CD14-positive monocyte (primary cell): Measurements from ENCODE around the gene CNNM3. TPM values are rescaled to one million over a fixed set of nuclear protein-coding genes. Genes with fewer than 3 reads are reported as not detected.

Experiments used
- DNase-seq, 3 donors: peaks; one replicate each; pipeline ENCODE4 v3.0.0-alpha.2; 2011 to 2022
- H2AFZ ChIP-seq: 2 replicates; pipeline ENCODE4 v1.6.0; 2012; ENCODE audit warnings: mild to moderate bottlenecking, low read depth, low read length, inconsistent platforms; ENCODE audit not compliant: insufficient read depth, poor library complexity, severe bottlenecking
- H3K27ac ChIP-seq, 2 donors: 1 replicate in 1 of 2; 2 replicates in 1 of 2; pipeline ENCODE4 v1.5.1; 2012 to 2013; ENCODE audit warnings: low read length in 2 of 2, control low read depth in 1 of 2, inconsistent platforms in 1 of 2, low read depth in 1 of 2, mild to moderate bottlenecking in 1 of 2
- H3K27me3 ChIP-seq, 2 donors: one replicate each; pipeline versions ENCODE4 v1.6.0 to v1.6.1; 2011 to 2013; ENCODE audit warnings: low read length in 2 of 2; ENCODE audit not compliant: control insufficient read depth in 2 of 2, insufficient read depth in 2 of 2
- H3K36me3 ChIP-seq, 2 donors: replicated peaks in 1 of 2; 1 replicate in 1 of 2; 2 replicates in 1 of 2; pipeline versions ENCODE4 v1.5.1 to v1.6.1; 2012 to 2013; ENCODE audit warnings: low read length in 2 of 2, control low read depth in 1 of 2, inconsistent platforms in 1 of 2, mild to moderate bottlenecking in 1 of 2; ENCODE audit not compliant: insufficient read depth in 2 of 2, control insufficient read depth in 1 of 2
- H3K4me1 ChIP-seq, 2 donors: 1 replicate in 1 of 2; 2 replicates in 1 of 2; pipeline versions ENCODE4 v1.5.1 to v1.6.1; 2012 to 2013; ENCODE audit warnings: low read length in 2 of 2, control low read depth in 1 of 2, inconsistent platforms in 1 of 2, mild to moderate bottlenecking in 1 of 2, moderate library complexity in 1 of 2; ENCODE audit not compliant: insufficient read depth in 2 of 2, control insufficient read depth in 1 of 2
- H3K4me2 ChIP-seq: replicated peaks from 2 replicates; pipeline ENCODE3; 2012; ENCODE audit warnings: low read length, moderate library complexity, mild to moderate bottlenecking; ENCODE audit not compliant: poor library complexity, severe bottlenecking; ENCODE audit errors: extremely low read depth
- H3K4me3 ChIP-seq, 3 experiments: fragments of 200-600 bp in 1 of 3; sonication (generic) in 1 of 3; replicated peaks in 1 of 3; 1 replicate in 2 of 3; 2 replicates in 1 of 3; pipeline ENCODE4 v1.5.1; 2011 to 2013; ENCODE audit warnings: low read length in 3 of 3, mild to moderate bottlenecking in 3 of 3, control low read depth in 2 of 3, low read depth in 2 of 3, inconsistent platforms in 1 of 3, moderate library complexity in 1 of 3
- H3K79me2 ChIP-seq: 2 replicates; pipeline ENCODE4 v1.6.0; 2012; ENCODE audit warnings: mild to moderate bottlenecking, control low read depth, inconsistent platforms, low read length, moderate library complexity; ENCODE audit not compliant: insufficient read depth
- H3K9ac ChIP-seq: 2 replicates; pipeline ENCODE4 v1.6.0; 2017; ENCODE audit warnings: low read length, mild to moderate bottlenecking; ENCODE audit not compliant: insufficient read depth, poor library complexity, severe bottlenecking
- H3K9me3 ChIP-seq, 2 donors: replicated peaks in 1 of 2; 1 replicate in 1 of 2; 2 replicates in 1 of 2; pipeline versions ENCODE4 v1.5.1 to v1.6.1; 2012 to 2013; ENCODE audit warnings: low read length in 2 of 2, control low read depth in 1 of 2; ENCODE audit not compliant: control insufficient read depth in 1 of 2, insufficient read depth in 1 of 2
- H4K20me1 ChIP-seq: 2 replicates; pipeline ENCODE4 v1.6.0; 2012; ENCODE audit warnings: mild to moderate bottlenecking, low read length, control low read depth, moderate library complexity; ENCODE audit not compliant: insufficient read depth
- H3K27ac Mint-ChIP-seq, 7 donors: one replicate each; pipeline ENCODE4 v1.8.0; 2020; ENCODE audit warnings: mild to moderate bottlenecking in 7 of 7, mixed read lengths in 7 of 7, moderate library complexity in 6 of 7, inconsistent platforms in 2 of 7
- H3K27me3 Mint-ChIP-seq, 3 donors: one replicate each; pipeline ENCODE4 v1.8.0; 2021 to 2022; ENCODE audit warnings: low read depth in 3 of 3, mild to moderate bottlenecking in 3 of 3, mixed read lengths in 3 of 3, moderate library complexity in 3 of 3, inconsistent platforms in 1 of 3
- H3K36me3 Mint-ChIP-seq, 2 donors: one replicate each; pipeline ENCODE4 v1.8.0; 2020; ENCODE audit warnings: mixed read lengths in 2 of 2, inconsistent platforms in 1 of 2, mild to moderate bottlenecking in 1 of 2
- H3K4me1 Mint-ChIP-seq: one replicate; pipeline ENCODE4 v1.8.0; 2020; ENCODE audit warnings: mild to moderate bottlenecking, mixed read lengths
- H3K4me3 Mint-ChIP-seq, 2 donors: one replicate each; pipeline ENCODE4 v1.8.0; 2020; ENCODE audit warnings: mild to moderate bottlenecking in 2 of 2, mixed read lengths in 2 of 2, moderate library complexity in 1 of 2
- H3K9me3 Mint-ChIP-seq, 7 donors: one replicate each; pipeline ENCODE4 v1.8.0; 2020 to 2022; ENCODE audit warnings: mixed read lengths in 7 of 7, mild to moderate bottlenecking in 6 of 7, moderate library complexity in 6 of 7, inconsistent platforms in 2 of 7
- CTCF ChIP-seq: fragments of 200-600 bp; IDR thresholded peaks from one replicate; pipeline ENCODE4 v1.8.0; 2022; ENCODE audit warnings: antibody characterized with exemption, mild to moderate bottlenecking
- WGBS: methylation state at CpG from one replicate; pipeline ENCODE4 v1.1.5; 2013; ENCODE audit warnings: missing lambda C conversion rate; ENCODE audit not compliant: insufficient coverage; 5-methylcytosine and 5-hydroxymethylcytosine counted together
- intact Hi-C, 2 donors: fragments of 100-400 bp; cut with micrococcal nuclease; formaldehyde crosslinking; loops; one replicate each; pipeline versions ENCODE4 v1.15.0 to v1.15.1; 2023
- polyA plus RNA-seq, 3 donors: library from polyadenylated mRNA; depleted of rRNA in 1 of 3; unstranded in 2 of 3; stranded (reverse) in 1 of 3; fragments of 300-500 nt in 2 of 3; fragments of >200 nt in 1 of 3; fragmentation: Illumina TruSeq in 2 of 3; gene quantifications; 1 replicate in 2 of 3; 2 replicates in 1 of 3; pipeline ENCODE4 v1.2.3, GENCODE V29; 2012 to 2021

CNNM3 gene
- polyA plus RNA-seq, 3 donors = 1.2 to 12.0 (median 4.9) TPM

GRCh38 chr2:96837575-96837974, 21.5 kb downstream of the CNNM3 start:
- H3K27ac ChIP-seq = no peak overlapping the region
- peaks cover 33 to 43% of the 10 kb centered on the region in 2 donors for H3K36me3 Mint-ChIP-seq
- WGBS = 99% methylated on average over 9 of the region's 9 CpGs
- H2AFZ ChIP-seq = no peak overlapping the region
- DNase-seq = no peak
- H3K27me3 ChIP-seq = no peaks in the 10 kb centered on the region
- intact Hi-C loops = no loop called here
- peaks cover 0 to 4% (median 0%) of the 10 kb centered on the region in 3 donors for H3K27me3 Mint-ChIP-seq
- no peaks in the 10 kb centered on the region for H3K9me3 Mint-ChIP-seq
- no peak overlapping the region for H3K4me3 ChIP-seq
- H3K4me2 ChIP-seq = no peak overlapping the region
- H3K27ac Mint-ChIP-seq = no peak overlapping the region
- H3K9ac ChIP-seq = no peak overlapping the region
- no peaks in the 10 kb centered on the region for H3K79me2 ChIP-seq
- H3K4me1 Mint-ChIP-seq = peaks cover 13% of the 10 kb centered on the region
- no peaks in the 10 kb centered on the region for H3K9me3 ChIP-seq
- no peak overlapping the region for H3K4me3 Mint-ChIP-seq
- peaks cover 6 to 12% of the 10 kb centered on the region in 2 donors for H3K4me1 ChIP-seq
- peaks cover 18 to 32% of the 10 kb centered on the region in 2 donors for H3K36me3 ChIP-seq
- no peak for TF ChIP-seq CTCF
- no peaks in the 10 kb centered on the region for H4K20me1 ChIP-seq

GRCh38 chr2:96838345-96839292, 22.6 kb downstream of the CNNM3 start:
- no peaks in the 10 kb centered on the region for H3K9me3 ChIP-seq
- H3K4me3 Mint-ChIP-seq = peak overlapping the region in 1 of 2 donors; percentile 56
- peaks cover 23 to 32% of the 10 kb centered on the region in 2 donors for H3K36me3 Mint-ChIP-seq
- H3K4me2 ChIP-seq = peak overlapping the region; percentile 59
- intact Hi-C loops = no loop called here
- WGBS = 75% methylated on average over 22 of the region's 23 CpGs
- peaks cover 0 to 2% (median 0%) of the 10 kb centered on the region in 3 donors for H3K27me3 Mint-ChIP-seq
- no peaks in the 10 kb centered on the region for H3K27me3 ChIP-seq
- peaks cover 6 to 12% of the 10 kb centered on the region in 2 donors for H3K4me1 ChIP-seq
- H3K27ac Mint-ChIP-seq = peak overlapping the region in 1 of 7 donors; percentile 71
- peak overlapping the region in 1 of 3 experiments; percentile 48 for H3K4me3 ChIP-seq
- no peak overlapping the region for H3K27ac ChIP-seq
- DNase-seq = no peak
- peaks cover 8 to 22% of the 10 kb centered on the region in 2 donors for H3K36me3 ChIP-seq
- no peak overlapping the region for H2AFZ ChIP-seq
- H3K9me3 Mint-ChIP-seq = no peaks in the 10 kb centered on the region
- no peak for TF ChIP-seq CTCF
- H3K4me1 Mint-ChIP-seq = peaks cover 18% of the 10 kb centered on the region
- peak overlapping the region; percentile 16 for H3K9ac ChIP-seq
- no peaks in the 10 kb centered on the region for H4K20me1 ChIP-seq
- H3K79me2 ChIP-seq = no peaks in the 10 kb centered on the region
